Heart left ventricle (tissue), 16 donors: ENCODE results near the gene CDH24. TPM values are rescaled to one million over a fixed set of nuclear protein-coding genes. Genes with fewer than 3 reads are reported as not detected.

Source experiments
- ATAC-seq, 4 donors: fragments of 200-7000 bp; cut with Tn5 transposase; one replicate each; pipeline ENCODE4 v1.9.1; 2020 to 2022; ENCODE audit warnings: moderate library complexity in 4 of 4, mild to moderate bottlenecking in 3 of 4, moderate number of reproducible peaks in 1 of 4
- DNase-seq, 5 donors: peaks; one replicate each; pipeline ENCODE4 v3.0.0-alpha.2; 2020
- H3K27ac ChIP-seq, 12 donors: fragments of 200-600 bp; sonication (generic) in 4 of 12; one replicate each; pipeline versions ENCODE4 v1.5.0 to v1.8.0; 2016 to 2022; ENCODE audit warnings: mild to moderate bottlenecking in 2 of 12
- H3K27me3 ChIP-seq, 9 donors: fragments of 200-600 bp; sonication (generic) in 2 of 9; one replicate each; pipeline versions ENCODE4 v1.5.1 to v1.8.0; 2016 to 2022; ENCODE audit warnings: mild to moderate bottlenecking in 3 of 9
- H3K36me3 ChIP-seq, 9 donors: fragments of 200-600 bp; sonication (generic) in 2 of 9; one replicate each; pipeline versions ENCODE4 v1.5.0 to v1.8.0; 2018 to 2022; ENCODE audit warnings: mild to moderate bottlenecking in 2 of 9
- H3K4me1 ChIP-seq, 12 donors: fragments of 200-600 bp; sonication (generic) in 4 of 12; one replicate each; pipeline versions ENCODE4 v1.5.0 to v1.8.0; 2016 to 2022; ENCODE audit warnings: mild to moderate bottlenecking in 3 of 12
- H3K4me3 ChIP-seq, 12 donors: fragments of 200-600 bp; sonication (generic) in 4 of 12; one replicate each; pipeline versions ENCODE4 v1.5.0 to v1.8.0; 2017 to 2022; ENCODE audit warnings: mild to moderate bottlenecking in 9 of 12, moderate library complexity in 4 of 12
- H3K9me3 ChIP-seq, 12 donors: fragments of 200-600 bp; sonication (generic) in 4 of 12; one replicate each; pipeline versions ENCODE4 v1.5.0 to v1.8.0; 2016 to 2022; ENCODE audit warnings: mild to moderate bottlenecking in 1 of 12
- POLR2A ChIP-seq, 2 donors: fragments of 450-650 bp; IDR thresholded peaks; one replicate each; pipeline ENCODE4 v1.6.1; 2017; ENCODE audit warnings: antibody characterized with exemption in 2 of 2, mild to moderate bottlenecking in 2 of 2, moderate library complexity in 2 of 2
- WGBS, 4 donors: extraction: QIAGEN DNeasy Blood & Tissue Kit in 2 of 4; methylation state at CpG; one replicate each; pipeline versions ENCODE4 v1.1.5 to v1.1.7; 2013 to 2018; 5-methylcytosine and 5-hydroxymethylcytosine counted together
- intact Hi-C, 10 donors: fragments of 100-400 bp; cut with DNase I; formaldehyde crosslinking; loops; one replicate each; pipeline versions ENCODE4 v1.11.1 to v1.14.2; 2022
- polyA plus RNA-seq, 2 donors: library from polyadenylated mRNA; stranded (reverse); fragments of 200-250 nt; gene quantifications; one replicate each; pipeline ENCODE4 v1.2.3, GENCODE V29; 2013
- total RNA-seq, 9 donors: library from RNA; depleted of rRNA in 2 of 9; stranded (reverse); fragments of >200 nt in 2 of 9; fragmentation: NEBNext Ultra II Directional in 3 of 9; extraction: Animal tissue kit (Norgen Biotek cat#: 25700) in 3 of 9; gene quantifications; one replicate each; pipeline versions ENCODE4 v1.1.0 to v1.2.4, GENCODE V29; 2016 to 2023
- TF ChIP-seq, protein P1 (sequence below), 12 donors: fragments of 200-600 bp; sonication (generic) in 4 of 12; IDR thresholded peaks; one replicate each; pipeline versions ENCODE4 v1.5.0 to v1.8.0; 2018 to 2022; ENCODE audit warnings: antibody characterized with exemption in 12 of 12, mild to moderate bottlenecking in 5 of 12
- donor health status: ischemic (EF 13 %, LVEDD 7.1; RV severe dilation, severe dysfunction).
- donor health status: healthy with polysubstance abuse.
- donor health status: DM: no; HTN: yes; CAD: no.
- donor health status: DM: no; HTN: no; CAD: no.
- donor health status: ischemic (EF 25% LVEDD 6.9; RV normal size, moderate dysfunction).
- donor health status: ischemic (EF 25% LVEDD 5.7; RV mildly dilated, moderate dysfunction).
- donor health status: healthy.
- donor health status: DM: yes; HTN: yes; CAD: no.
- donor health status: ischemic (EF 35%, LVEDD 5.7; RV mildly dilated, moderate dysfunction).
- donor health status: nonischemic (EF 11% LVEDD 7.7; RV severe dilation, severe dysfunction).
- donor health status: DM: yes; HTN: yes; CAD: no.
- donor health status: PGD.
- donor health status: ischemic (EF 29% LVEDD 5.4; RV normal size, mild dysfunction).
- donor health status: nonischemic (EF 23%, LVEDD 6.1; RV moderate dilation, normal function).

CDH24 gene
- total and polyA plus RNA-seq, 11 donors, result 0.72 to 3.3 (median 1.9) TPM

DNA sequence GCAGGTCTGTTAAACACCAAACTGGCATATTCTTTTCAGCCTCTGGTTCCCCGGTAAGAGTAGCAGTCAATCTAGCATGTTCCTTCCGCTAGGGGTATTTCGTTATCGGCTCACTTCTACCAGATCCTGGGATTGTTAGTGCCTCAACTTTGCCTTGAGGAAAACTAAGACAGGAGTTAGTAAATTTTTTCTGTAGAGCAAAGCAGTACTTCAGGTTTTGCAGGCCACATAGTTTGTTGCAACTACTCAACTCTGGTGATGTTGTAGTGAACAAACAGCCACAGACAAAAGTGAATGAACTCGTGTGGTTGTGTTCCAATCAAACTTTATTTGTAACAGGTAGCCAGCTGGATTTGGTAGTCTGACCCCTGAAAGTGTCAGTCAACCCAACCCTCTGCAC, 6.3 kb upstream of the CDH24 start:
- 88 to 91% (median 89%) methylated on average over 5 of the region's 5 CpGs for WGBS, 4 donors
- no peaks in the 10 kb centered on the region for H3K27me3 ChIP-seq
- TF ChIP-seq POLR2A (IDR thresholded peaks at IDR 0.05), result no peak
- TF ChIP-seq, protein P1, sequence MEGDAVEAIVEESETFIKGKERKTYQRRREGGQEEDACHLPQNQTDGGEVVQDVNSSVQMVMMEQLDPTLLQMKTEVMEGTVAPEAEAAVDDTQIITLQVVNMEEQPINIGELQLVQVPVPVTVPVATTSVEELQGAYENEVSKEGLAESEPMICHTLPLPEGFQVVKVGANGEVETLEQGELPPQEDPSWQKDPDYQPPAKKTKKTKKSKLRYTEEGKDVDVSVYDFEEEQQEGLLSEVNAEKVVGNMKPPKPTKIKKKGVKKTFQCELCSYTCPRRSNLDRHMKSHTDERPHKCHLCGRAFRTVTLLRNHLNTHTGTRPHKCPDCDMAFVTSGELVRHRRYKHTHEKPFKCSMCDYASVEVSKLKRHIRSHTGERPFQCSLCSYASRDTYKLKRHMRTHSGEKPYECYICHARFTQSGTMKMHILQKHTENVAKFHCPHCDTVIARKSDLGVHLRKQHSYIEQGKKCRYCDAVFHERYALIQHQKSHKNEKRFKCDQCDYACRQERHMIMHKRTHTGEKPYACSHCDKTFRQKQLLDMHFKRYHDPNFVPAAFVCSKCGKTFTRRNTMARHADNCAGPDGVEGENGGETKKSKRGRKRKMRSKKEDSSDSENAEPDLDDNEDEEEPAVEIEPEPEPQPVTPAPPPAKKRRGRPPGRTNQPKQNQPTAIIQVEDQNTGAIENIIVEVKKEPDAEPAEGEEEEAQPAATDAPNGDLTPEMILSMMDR (IDR thresholded peaks at IDR 0.05), result no peak
- peaks cover 0 to 24% (median 11%) of the 10 kb centered on the region in 12 donors for H3K4me1 ChIP-seq
- H3K27ac ChIP-seq, result no peak overlapping the region
- intact Hi-C loops, result no loop called here
- H3K4me3 ChIP-seq, result no peak overlapping the region
- H3K9me3 ChIP-seq, result no peaks in the 10 kb centered on the region
- peaks cover 0 to 100% (median 100%) of the 10 kb centered on the region in 9 donors for H3K36me3 ChIP-seq
- ATAC-seq (no peak), DNase-seq (no peak)

DNA sequence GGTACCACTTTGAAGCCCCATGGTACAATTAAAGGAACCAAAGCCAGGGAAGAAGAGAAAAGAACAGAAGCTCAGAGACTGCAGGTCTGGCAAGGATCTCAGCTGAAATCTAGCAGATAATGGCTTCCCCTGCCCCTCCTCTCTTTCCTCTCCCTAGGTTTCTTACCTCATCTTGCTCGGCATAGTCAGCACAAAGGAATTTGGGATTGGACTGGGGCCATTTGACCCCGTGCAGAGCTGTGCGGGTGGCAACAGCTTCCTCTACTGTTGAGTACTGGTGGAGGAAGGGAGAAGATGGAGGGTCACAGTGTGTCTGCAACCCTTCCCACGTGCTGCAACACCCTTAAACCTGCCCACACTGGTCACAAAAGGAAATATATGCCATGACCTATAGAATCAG, 4.7 kb upstream of the CDH24 start:
- Histone ChIP-seq H3K27me3 (no peaks in the 10 kb centered on the region), H3K4me3 (no peak overlapping the region), H3K9me3 (no peaks in the 10 kb centered on the region), H3K27ac (peak overlapping the region in 2 of 12 donors; percentile 31 to 46), H3K36me3 (peaks cover 0 to 89% (median 86%) of the 10 kb centered on the region in 9 donors), H3K4me1 (peaks cover 0 to 27% (median 13%) of the 10 kb centered on the region in 12 donors)
- no peak for TF ChIP-seq POLR2A (IDR thresholded peaks at IDR 0.05)
- TF ChIP-seq, protein P1 (IDR thresholded peaks at IDR 0.05), result no peak
- ATAC-seq (peak in 3 of 4 donors; percentile 14 to 57 (median 52)), DNase-seq (peak in 3 of 5 donors; percentile 56 to 70 (median 56))
- intact Hi-C loops, result no loop called here
- 0 to 18% (median 10%) methylated on average over 4 of the region's 4 CpGs for WGBS, 4 donors

- Histone ChIP-seq H3K36me3 (peaks cover 0 to 76% (median 73%) of the 10 kb centered on the region in 9 donors), H3K27me3 (no peaks in the 10 kb centered on the region)
Measured at GRCh38 chr14:23060536-23061260, 3.4 kb upstream of the CDH24 start.

More at GRCh38 chr14:23060536-23061260, 3.4 kb upstream of the CDH24 start:
- intact Hi-C loops, result no loop called here
- no peak for ATAC-seq
- Histone ChIP-seq H3K4me3 (no peak overlapping the region), H3K9me3 (no peaks in the 10 kb centered on the region), H3K4me1 (peaks cover 0 to 35% (median 24%) of the 10 kb centered on the region in 12 donors), H3K27ac (no peak overlapping the region)
- 90 to 95% (median 91%) methylated on average over 17 of the region's 17 CpGs for WGBS, 4 donors
- no peak for DNase-seq
- TF ChIP-seq, protein P1 (IDR thresholded peaks at IDR 0.05), result no peak
- no peak for TF ChIP-seq POLR2A (IDR thresholded peaks at IDR 0.05)
